Measurements from ENCODE around the gene LPIN1.

LPIN1 gene

GRCh38 chr2:11765501-11765900 is 19.1 kb downstream of the LPIN1 start:
- DNase-seq: no peak

GRCh38 chr2:11766016-11766415 is 19.6 kb downstream of the LPIN1 start:
- DNase-seq: no peak

- no peak for DNase-seq
Observed at GRCh38 chr2:11767779-11768178, 21.3 kb downstream of the LPIN1 start.

GRCh38 chr2:11768946-11769345 is 22.5 kb downstream of the LPIN1 start:
- DNase-seq: no peak

GRCh38 chr2:11769516-11769915 is 23.1 kb downstream of the LPIN1 start:
- DNase-seq: no peak

- no peak for DNase-seq
Observed at GRCh38 chr2:11770531-11771188, 24.2 kb downstream of the LPIN1 start.

- no peak for DNase-seq
Observed at GRCh38 chr2:11771971-11772615, 25.7 kb downstream of the LPIN1 start.

GRCh38 chr2:11773111-11773510 is 26.7 kb downstream of the LPIN1 start:
- DNase-seq: no peak

GRCh38 chr2:11773747-11774525 is 27.5 kb downstream of the LPIN1 start:
- no peak for DNase-seq

- no peak for DNase-seq
Observed at GRCh38 chr2:11774600-11774999, 28.2 kb downstream of the LPIN1 start.

- DNase-seq: no peak
Observed at GRCh38 chr2:11775384-11775783, 29.0 kb downstream of the LPIN1 start.

GRCh38 chr2:11777066-11777782 is 30.8 kb downstream of the LPIN1 start:
- no peak for DNase-seq

GRCh38 chr2:11777886-11778415 is 31.5 kb downstream of the LPIN1 start:
- DNase-seq: no peak

- DNase-seq: no peak
Observed at GRCh38 chr2:11778416-11778815, 32.0 kb downstream of the LPIN1 start.

GRCh38 chr2:11778923-11779757 is 32.7 kb downstream of the LPIN1 start:
- DNase-seq: peak; percentile 75 to 87 (median 78)

- DNase-seq: no peak
Observed at GRCh38 chr2:11781602-11782001, 35.2 kb downstream of the LPIN1 start.

- no peak for DNase-seq
Observed at GRCh38 chr2:11784280-11784679, 37.8 kb downstream of the LPIN1 start.

- peak in 3 of 4 experiments; percentile 16 to 21 (median 18) for DNase-seq
Observed at GRCh38 chr2:11784747-11785610, 38.5 kb downstream of the LPIN1 start.

GRCh38 chr2:11785611-11785940 is 39.1 kb downstream of the LPIN1 start:
- DNase-seq: no peak

- DNase-seq: no peak
Observed at GRCh38 chr2:11786191-11786590, 39.8 kb downstream of the LPIN1 start.

- no peak for DNase-seq
Observed at GRCh38 chr2:11786592-11786991, 40.2 kb downstream of the LPIN1 start.
